Astrocyte of the hippocampus (primary cell): ENCODE results near the gene AKAP3.

Source experiments
- DNase-seq: peaks from one replicate; pipeline ENCODE4 v3.0.0; 2011; ENCODE audit warnings: low read depth, low spot score

The AKAP3 gene

GRCh38 chr12:4648501-4649357, at the start of gene AKAP3, which contains the start of gene NDUFA9:
Gene AKAP3 (minus strand): TSS chr12:4649051. CDS start chr12:4638196, 10,855 bp downstream.
Gene NDUFA9 (plus strand): TSS chr12:4649114. CDS start chr12:4649127, 13 bp downstream.
- DNase-seq = peak; percentile 93

DNA sequence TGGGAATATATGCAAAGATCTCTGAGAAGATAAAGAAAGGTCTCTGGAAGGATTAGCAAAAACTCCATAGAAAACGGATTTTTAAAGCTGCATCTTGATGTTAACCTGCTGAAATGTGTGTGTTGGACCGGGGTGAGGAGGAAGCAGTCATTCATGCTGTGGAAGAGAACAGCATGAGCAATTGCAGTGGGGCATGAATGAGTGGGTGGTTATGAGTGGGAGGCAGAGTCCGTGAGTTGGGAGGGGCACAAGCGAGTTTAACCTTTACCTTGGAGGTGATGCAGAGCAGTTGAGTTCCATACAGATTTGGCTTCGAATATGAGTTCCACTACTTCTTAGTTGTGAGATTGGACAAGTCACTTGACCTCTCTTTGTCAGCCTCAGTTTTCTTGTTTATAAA, 41.9 kb upstream of the AKAP3 start:
- no peak for DNase-seq

DNA sequence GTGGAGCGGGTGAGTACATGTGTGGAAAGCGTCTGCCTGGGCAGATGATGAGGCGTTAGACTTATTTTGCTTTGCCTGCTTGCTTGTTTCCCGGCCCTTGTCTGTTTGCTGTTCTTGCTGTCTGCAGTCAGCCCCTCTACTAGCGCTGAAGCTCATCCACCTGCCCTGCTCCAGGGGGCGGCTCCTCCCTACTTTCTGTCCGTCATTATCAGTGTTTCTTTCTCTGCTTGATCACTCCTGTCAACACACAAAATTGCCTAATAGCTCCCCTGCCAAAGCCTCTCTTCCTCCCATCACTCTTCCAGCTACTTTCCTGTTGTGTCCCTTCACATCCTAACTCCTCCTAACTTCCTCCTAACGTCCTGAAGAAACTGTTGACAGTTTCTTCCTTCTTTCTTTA, 36.5 kb upstream of the AKAP3 start:
- DNase-seq = no peak

- DNase-seq = no peak
These were observed 32.9 kb upstream of the AKAP3 start for GRCh38 chr12:4681732-4682131.

DNA sequence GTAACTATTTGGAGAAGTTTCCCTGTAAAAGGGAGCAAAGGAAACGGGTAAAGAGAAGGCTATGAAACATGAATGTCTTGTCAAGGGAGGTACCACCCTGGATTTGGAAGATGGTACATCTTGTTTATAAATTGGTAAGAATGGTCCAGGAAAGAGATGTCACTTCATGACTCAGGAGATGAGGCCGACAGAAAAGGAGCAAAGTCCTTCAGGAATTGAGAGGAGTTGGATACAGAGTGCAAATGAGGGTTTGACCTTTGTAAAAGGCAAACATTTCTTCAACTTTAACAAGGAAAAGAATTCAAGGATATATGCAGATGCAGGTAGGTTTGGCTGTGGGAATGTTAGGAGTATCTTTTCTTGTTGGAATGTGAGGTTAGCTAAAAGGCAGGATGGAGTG, 30.9 kb upstream of the AKAP3 start:
- DNase-seq = no peak

- DNase-seq = no peak
These were observed 16.4 kb upstream of the AKAP3 start for GRCh38 chr12:4665236-4665635.

DNA sequence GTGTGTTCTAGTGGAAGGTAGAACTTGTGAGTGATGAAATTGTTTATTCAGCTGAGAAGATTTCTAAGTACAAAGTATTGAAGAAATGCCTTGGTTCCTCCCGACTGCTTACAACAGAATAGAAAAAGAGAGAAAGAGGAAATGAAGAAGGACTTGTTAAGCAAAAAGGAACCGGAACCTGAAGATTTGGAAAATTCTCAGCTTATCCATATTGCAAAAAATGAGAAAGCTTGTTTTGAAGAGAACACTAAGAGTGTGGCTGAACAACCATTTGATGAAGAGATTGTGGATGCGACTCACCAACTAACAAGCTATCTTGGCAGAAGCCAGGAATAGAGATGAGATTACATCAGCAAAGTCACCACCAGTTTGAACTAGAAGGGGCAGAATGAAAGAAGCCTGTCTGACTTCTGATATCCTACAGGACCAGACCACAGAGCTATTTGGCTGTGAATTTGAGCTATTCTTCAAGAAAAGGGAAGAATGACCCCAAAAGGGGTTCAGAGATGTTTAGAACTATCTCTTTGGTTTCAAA, 15.2 kb upstream of the AKAP3 start:
- peak; percentile 64 for DNase-seq

GRCh38 chr12:4653691-4654090, 4.8 kb upstream of the AKAP3 start:
- no peak for DNase-seq

GRCh38 chr12:4653257-4653656, 4.4 kb upstream of the AKAP3 start:
- DNase-seq = no peak

DNA sequence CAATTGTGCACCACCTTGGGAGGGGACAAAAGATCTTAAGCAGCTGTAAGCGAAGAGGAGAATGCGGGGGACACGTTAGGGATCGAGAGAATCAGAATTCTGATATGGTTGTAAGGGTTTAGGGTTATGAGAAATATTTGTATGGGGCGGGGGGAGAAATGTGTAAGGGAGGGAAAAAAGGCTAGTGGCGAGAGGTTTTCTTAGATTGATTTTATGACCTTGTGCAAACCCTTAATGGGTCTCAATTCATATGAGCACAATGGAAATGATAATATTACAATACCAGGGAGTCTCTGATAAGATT, 459 bp upstream of the AKAP3 start:
- no peak for DNase-seq

GRCh38 chr12:4648104-4648500, 749 bp downstream of the AKAP3 start:
- DNase-seq = no peak

- no peak for DNase-seq
These were observed 3.8 kb downstream of the AKAP3 start for GRCh38 chr12:4645023-4645422.

DNA sequence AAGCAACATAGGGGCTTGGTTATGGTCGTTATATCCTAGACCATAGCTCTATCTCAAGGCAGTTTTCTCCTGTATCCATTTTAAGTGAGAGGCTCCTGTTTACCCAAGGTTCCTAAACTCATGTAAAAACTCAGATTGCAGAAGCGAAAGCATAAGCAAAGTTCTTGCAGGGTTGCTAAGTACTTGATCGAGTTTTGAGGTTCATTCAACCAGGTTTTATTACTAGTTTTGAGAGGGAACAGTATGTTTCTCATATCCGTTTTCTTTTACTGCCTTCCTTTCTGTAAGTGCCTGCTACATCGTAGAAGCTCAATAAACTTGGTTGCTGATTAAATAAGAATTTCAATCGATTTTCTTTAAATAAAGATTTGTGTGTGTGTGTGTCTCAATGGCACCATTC, 5.1 kb downstream of the AKAP3 start:
- DNase-seq = no peak

DNA sequence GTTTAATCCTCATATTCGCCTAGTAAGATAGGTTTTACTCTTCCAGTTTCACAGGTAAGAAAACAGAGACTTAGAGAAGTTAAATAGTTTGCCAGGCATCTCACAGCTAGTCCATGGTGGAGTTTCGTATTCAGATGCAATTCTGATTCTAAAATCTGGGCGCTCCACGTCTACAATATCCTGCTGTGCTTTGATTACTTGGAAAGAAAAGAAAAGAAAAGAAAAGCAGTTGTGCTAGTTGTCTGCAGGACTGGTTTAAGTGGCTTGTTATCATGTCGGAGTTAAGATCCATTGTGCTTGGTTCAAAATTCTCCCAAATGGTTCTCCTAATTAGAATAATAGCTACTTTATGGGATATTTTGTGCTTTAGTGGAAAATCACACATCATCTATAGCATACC, 18.6 kb downstream of the AKAP3 start:
- no peak for DNase-seq

DNA sequence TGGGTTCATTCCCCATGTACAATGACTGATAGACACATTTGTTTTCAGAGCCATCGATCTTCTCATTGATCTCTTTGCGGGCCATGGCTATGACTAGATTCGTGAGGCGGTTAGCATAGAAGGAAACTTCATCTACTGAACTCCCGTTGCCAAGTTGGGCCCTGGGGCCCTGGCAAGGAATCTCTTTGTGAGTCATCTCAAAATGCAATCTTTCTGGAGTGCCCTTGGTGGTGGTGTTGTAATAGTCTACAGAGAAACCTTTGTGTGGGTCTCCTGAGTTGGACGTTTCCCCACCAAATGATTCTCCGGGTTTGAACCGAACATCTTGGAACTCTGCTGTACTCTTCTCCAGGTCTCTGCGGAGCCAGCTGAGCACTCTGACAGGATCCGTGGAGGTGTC, 20.4 kb downstream of the AKAP3 start:
- no peak for DNase-seq

GRCh38 chr12:4626543-4626942, 22.3 kb downstream of the AKAP3 start:
- DNase-seq = no peak

- no peak for DNase-seq
These were observed 27.3 kb downstream of the AKAP3 start for GRCh38 chr12:4621511-4621910.

DNA sequence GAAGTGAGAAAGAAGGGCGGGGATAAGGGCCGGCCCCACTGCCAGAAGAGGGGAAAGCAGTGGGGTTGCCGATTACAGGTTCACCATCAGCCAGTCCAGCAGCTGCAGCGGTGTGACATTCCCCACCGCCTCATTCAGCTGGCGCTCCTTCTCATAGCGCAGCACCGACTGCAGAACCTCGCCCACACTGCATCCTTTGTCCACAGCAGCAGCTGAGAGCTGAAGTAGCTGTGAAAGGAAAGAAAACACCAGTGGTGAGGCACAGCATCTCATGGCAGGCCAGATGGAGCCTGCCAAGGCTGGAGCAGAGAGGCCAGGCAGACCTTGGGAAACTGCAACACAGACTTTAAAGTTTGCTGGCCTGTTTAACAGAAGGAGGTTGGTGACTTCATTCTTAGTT, 33.2 kb downstream of the AKAP3 start:
- no peak for DNase-seq

- DNase-seq = no peak
These were observed 38.4 kb downstream of the AKAP3 start for GRCh38 chr12:4610481-4610880.

- DNase-seq = no peak
These were observed 39.8 kb downstream of the AKAP3 start for GRCh38 chr12:4609071-4609470.

GRCh38 chr12:4607056-4607455, 41.8 kb downstream of the AKAP3 start:
- DNase-seq = no peak

DNA sequence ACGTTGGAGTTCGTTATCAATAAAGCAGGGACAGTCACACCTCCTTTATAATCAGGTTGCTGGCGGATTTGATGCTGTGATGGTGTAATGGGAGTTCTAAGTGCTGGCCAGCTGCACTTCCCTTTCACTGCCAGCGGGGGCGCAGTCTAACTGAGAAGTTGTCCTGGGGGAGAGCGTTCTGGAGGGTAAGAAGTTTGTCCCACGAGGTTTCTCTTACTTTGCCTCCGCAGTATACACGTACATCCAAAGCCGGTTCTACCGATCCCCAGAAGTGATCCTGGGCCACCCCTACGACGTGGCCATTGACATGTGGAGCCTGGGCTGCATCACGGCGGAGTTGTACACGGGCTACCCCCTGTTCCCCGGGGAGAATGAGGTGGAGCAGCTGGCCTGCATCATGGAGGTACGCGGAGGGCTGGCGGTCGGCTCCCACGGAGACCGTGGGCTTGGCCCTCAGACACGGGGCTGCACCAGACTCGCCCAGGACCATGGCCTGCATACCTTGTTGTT, 44.1 kb downstream of the AKAP3 start:
- peak; percentile 92 for DNase-seq

DNA sequence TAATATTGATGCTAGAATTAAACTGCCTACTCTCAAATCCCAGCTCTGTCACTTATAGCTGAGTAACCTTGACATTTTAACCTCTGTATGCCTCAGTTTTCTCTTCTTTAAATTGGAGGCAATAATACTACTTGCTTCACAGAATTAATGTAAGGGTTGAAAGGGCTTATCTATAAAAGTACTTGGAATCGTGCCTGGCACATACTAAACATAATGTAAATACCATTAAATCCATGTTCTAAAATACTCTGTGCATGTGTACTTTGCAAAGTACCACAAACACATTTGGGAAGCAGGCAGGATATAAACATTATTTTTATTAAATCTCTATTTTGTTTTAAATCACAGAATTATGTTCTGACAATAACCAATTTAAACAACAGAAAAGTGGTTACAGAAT, 44.9 kb downstream of the AKAP3 start:
- no peak for DNase-seq
